Endometrial microvascular endothelial cells (primary cell): ENCODE measurements around the gene APLN. TPM values are rescaled to one million over a fixed set of nuclear protein-coding genes. Genes with fewer than 3 reads are reported as not detected.

Experiments
- in situ Hi-C: cut with HindIII; loops from 2 replicates; pipeline ENCODE4 v1.10.0; 2017; ENCODE audit warnings: low sequenced_read_pairs, low pct_unique_long_range_greater_than_20kb; ENCODE audit errors: inconsistent ontology term
- total RNA-seq: library from RNA; depleted of rRNA; stranded (reverse); fragments of >200 nt; gene quantifications from one replicate; pipeline ENCODE4 v1.2.3, GENCODE V29; 2015; ENCODE audit errors: inconsistent ontology term

The APLN gene
- total RNA-seq, 1 donor from 2014 or later = 348 TPM

DNA sequence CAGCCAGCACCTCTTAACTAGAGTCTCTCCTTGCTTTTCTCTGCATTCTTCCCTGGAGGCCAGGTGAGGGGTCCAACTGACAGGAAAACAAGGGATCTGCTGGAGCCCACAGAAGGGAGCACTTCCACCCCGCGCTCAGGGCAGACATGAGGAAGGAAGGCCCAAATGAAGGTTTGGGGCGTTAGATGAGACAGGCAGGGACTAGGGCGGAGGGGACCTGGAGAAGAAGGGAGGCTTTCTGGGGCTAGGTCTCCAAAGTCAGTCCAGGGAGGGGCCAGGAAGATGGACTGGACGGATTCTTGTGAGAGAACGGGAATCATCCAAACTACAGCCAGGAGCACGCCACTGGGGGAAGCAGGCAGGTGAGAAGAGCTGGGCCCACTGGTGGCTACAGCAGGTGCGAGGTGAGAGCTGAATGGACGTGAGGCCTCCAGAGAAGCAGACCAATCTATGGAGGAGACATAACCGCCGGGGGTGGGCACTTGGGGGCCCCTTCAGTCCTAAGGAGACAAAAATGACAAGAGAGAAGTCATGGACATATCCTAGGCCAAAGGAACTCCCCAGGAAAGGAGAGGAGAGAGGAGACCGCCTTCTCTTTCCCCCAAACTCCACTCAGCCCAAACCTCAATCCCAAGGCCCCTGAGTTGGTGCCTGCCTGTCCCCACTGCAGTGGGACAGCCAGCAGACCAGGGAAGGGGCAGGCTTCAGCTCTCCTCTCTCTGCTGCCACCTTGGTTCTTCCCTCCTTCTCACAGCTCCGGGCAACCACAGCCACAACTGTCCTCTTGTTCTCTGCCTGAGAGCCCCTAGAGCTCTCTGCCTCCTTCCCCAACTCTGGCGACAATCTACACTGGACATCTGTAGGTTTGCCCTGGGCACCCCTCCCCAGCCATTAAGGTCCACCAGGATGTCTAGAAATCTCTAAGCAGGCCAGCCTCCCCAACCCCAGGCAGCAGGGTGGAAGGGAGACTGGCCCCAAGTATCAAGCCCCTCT, 7.0 kb downstream of the APLN start:
- in situ Hi-C loops = no loop called here

DNA sequence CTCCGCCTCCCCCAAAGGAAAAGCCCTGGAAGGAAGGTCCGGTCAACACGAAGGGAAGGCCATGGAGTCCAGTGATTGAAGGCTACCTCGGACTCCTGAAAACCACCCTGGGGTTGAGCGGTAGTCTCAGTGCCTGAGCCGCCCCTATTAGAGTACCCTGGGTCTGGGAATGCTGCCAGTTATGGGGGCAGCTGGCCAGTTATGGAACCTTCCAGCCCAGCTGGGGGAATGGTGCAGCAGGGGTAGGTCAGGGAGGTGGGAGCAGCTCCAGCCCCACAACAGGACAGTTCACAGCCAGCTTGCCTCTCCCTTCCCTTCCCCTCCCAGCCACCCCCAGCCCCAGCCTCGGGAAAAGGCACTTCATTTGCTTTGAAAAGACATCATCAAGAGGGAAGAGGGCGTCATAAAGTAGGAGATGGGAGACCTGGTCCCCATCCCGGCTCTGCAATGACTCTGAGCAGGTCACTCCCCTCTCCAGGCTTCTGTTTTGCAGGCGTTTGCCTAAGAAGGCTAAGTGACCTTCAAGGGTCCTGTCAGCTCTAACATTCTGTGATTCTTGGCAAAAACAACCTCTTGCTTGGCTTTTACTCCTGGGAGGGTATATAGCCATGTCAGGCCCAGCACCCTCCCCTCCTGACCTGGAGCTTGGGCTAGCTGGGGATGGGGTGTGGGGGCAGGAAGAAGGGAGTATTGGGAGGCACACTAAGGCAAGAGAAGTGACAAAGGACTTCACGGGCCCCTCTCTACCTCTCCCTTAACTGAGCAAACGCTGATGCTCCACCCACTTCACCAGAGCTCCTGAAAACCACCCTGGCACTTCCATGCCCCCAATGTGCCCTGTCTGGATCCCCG, 8.0 kb downstream of the APLN start:
- in situ Hi-C loops = no loop called here

DNA sequence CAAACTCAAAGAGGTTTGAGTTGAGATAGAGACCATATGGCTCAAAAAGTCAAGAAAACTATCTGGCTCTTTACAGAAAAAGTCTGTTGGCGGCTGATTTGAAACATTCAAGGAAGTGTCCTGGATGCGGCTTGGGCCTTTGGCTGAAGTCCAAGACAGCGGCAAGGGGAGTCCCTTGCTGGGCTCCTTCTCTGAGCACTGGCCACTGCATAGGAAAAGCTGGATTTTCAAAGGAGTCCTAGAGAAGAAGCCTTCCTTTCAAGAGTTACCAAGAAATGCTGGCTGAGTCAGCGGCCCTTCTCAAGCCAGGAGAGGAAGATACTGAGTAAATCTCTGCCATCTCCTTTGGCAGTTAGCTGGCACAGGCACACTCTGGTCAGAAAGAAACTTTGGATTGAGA, 12.1 kb downstream of the APLN start:
- in situ Hi-C loops = no loop called here

DNA sequence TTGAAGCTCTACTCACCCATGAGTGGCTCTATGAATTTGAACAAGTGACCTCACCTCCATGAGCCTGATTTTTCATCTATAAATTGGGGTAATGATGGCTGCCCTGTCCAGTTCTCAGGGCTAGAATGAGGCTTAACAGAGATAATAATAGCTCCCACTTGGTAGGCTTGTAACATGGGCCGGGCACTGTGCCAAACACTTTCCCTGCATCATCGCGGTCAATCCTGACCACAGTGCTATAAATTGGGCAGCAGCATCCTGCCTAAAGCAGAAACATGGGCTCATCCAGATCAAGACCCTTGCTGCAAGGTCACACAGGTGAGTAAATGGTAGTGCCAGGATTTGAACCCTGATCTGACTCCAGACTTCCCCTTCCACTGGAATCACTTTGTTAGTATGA, 12.8 kb downstream of the APLN start:
- in situ Hi-C loops = no loop called here

DNA sequence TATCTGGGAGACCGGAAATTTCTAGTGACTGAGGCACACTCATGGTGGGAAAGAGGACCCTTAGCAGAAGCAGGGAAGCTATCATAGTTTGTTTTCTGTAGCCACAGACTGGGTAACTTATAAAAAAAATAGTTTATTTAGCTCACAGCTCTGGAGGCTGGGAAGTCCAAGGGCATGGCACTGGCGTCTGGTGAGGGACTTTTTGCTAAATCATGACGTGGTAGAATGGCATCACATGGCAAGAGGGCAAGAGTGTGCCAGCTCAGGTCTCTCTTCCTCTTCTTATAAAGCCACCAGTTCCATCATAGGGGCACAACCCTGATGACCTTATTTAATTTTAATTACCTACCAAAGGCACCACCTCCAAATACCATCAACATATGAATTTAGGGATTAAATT, 13.3 kb downstream of the APLN start:
- in situ Hi-C loops = no loop called here

DNA sequence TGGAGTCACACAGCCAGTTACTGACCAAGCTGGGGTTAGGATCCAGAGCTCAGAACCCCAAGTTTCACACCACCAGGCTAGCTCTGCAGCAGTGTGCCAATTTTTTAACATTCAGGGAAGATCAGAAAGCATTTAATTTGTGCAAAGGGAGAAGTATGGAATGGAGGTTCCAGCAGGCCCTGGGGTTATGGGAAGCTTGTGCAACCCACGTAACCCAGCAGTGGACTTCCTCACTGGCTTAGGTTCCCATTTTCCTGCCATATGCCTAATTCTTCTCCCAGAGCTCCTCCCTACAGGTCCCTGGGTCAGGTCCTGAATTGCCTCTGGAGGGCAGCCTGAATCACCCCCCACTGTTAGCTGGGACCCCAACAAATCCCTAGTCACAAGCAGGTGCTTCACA, 14.0 kb downstream of the APLN start:
- in situ Hi-C loops = no loop called here

DNA sequence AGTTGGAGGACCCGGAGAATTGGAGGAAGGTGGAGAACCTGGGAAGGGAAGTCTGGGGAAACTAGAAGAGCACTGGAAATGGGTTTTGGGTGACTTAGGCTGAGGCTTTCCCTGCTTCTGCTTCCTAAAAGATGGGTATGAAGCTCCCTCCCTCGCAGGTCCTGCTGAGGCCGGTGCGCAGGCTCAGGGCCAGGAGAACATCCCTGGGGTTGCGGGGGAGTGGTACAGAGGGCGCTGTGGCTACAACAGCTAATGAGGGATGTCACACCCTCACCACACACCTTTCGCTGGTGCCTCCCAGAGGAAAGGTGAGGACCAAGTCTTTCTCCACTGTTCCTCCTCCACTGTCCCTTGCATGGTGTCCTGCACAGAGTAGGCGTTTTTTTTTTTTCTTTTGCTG, 15.8 kb downstream of the APLN start:
- in situ Hi-C loops = no loop called here

DNA sequence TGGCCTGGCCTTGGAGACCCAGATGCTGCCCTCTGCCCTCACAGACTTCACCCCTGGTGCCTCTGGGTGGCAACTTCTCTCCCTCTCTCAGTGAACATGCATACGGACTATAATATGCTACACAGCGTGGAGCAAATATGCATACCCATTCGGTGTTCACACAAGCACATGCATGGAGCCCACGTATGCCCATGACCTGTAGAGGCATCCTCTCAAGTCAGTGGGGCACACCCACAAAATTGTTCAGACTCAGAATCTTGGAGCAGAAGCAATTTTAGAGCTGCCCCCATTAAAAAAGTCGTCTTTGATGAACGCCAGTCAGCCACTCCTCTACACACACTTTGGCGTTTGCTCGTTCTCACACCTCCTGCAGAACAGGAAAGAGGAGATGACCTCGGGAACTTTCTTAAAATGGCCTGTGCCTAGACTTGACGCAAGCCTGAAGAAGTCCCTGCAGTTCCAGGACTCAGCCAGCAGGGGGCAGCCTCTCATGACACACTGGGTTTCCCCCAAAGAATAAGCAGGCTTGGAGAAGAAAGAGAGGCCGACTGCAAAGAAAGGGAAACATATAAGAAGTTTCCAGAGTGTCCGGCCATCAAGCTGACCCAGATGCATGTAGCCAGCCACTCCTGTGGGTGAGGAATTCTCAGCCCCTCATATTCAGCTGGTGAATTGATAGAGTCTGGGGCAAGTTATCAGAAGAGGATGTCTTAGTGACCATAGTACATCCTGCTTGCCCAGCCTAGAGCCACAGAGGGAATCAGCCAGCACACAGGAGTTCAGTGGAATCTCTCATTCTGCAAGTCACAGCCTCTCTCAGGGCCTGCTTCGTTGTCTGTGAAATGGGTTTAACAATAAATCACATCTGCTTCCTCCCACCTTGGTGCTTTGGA, 17.3 kb downstream of the APLN start:
- in situ Hi-C loops = no loop called here

DNA sequence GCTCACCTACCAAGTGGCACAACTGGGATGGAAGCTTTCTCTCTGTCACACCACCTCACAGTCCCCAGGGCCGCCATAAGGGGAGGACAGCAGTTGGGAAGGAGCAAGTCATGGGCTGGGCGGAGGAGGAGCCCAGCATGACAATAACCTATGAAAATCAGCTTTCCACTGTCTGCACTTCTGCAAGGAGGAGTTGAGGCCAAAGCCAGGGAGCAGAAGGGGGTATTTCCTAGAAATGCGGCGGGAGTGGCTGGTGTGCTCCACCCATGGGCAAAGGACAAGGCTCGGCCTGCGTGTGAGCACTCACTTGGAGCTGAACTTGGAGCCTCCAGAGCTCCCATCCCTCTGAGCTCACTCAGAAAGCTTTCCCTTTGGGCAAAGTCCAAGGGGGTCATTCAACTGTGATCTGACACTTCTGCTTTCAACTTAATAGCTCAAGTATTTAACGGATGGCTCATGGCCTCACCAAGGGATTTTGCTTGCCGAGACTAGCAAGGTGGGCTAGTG, 18.5 kb downstream of the APLN start:
- in situ Hi-C loops = no loop called here

DNA sequence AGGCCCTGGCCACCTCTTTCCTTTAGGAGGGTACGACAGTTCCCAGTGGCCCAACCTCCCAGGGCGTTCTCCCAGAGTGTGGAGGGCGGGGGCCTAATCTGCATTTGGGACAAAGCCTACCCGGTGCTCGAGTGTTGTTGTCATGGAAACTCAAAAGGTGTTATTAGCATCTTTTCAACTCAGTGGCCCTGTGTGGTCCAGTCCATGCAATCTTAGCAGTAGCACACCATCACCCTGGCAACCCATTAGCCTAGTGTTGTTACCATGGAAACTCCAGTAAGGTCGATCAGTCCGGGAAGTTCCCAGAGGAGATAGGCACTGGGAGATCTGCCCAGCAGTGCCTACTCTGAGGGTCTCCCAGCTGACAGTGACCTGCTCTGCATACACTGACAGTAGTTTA, 20.2 kb downstream of the APLN start:
- in situ Hi-C loops = no loop called here

DNA sequence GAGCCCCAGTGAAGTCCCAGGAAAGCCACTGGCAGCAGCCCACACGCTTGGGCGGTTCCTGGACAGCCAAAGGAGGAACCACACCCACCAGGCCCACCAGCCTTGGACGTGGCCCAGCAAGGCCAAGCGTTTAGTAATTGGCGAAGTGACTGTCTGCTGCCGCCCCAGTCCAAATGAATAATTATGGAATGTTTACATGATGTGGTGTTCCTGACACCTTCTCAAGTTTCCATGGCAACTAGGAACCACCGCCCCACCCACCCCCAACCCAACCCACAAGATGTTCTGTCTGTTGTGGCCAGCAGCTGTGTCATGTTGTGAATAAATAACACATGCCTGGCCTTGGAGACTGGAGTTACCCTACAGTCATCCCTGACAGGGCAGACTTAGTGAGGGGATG, 22.3 kb downstream of the APLN start:
- in situ Hi-C loops = no loop called here

DNA sequence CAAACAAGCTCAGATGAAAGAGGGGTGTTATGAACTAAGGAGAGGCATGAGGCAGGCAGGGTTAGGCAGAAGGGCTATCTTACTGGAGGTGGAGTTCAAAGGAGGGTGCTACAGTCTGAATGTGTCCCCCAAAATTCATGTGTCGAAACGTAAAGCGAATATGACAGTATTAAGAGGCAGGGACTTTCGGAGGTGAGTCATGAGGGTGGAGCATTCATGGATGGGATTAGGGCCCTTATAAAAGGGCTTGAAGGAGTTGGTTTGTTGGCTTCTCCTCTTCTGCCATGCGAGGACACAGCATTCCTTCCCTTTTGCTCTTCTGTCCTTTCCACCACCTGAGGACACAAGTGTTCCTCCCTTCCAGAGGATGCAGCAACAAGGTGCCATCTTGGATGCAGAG, 22.9 kb downstream of the APLN start:
- in situ Hi-C loops = no loop called here

DNA sequence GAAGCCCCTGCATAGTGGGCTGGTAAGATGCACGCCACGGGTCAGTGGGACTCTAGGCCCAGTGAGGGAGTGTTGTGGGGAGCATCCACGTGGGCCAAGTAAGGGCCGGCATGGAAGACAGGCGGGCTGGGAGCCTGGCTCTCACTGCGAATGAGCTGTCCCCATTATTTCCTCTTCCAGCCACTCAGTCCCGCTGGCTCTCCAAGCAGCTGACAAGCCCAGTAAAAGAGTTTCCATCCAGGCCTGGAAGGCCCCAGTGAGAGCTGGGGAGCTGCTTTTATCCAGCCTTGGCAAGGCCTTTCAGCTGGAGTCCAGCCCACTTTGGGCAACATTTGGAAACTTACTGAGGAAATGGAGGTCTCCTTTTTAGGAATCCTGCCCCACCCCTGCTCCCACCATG, 24.9 kb downstream of the APLN start:
- in situ Hi-C loops = no loop called here

DNA sequence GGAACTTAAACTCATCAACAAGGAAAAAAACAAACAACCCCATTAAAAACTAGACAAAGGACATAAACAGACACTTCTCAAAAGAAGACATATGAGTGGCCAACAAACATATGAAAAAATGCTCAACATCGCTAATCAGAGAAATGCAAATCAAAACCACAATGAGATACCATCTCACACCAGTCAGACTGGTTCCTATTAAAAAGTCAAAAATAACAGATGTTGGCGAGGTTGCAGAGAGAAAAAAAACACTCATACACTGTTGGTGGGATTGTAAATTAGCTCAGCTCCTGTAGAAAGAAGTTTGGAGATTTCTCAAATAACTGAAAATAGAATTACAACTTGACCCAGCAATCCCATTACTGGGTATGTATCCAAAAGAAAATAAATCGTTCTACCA, 28.7 kb downstream of the APLN start:
- in situ Hi-C loops = no loop called here

DNA sequence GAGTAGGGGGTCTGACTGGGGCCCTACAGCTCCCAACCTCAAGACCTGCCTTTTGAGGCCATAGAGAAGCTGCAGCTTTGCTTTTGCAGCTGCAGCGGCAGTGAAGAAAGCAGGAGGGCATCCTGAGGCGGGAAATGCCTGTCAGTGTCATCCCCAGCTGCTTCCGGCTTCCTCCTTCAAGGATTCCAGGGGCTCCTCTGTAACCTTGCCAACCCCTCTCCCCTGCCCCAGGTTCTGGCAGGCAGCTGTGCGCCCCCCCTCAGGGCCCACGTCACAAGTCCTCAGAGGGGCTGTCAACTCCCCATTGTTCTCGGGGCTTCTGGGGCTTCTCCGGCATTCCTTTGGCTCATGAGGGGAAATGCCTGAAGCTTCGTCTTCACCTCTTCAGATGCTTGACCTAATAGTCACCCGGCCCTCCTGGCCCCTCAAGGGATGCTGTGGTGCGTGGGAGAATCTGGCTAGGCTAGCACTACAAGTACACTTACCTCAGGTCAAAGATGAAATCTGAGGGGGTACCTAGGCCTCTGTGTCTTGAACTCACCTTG, 31.9 kb downstream of the APLN start:
- in situ Hi-C loops = no loop called here

DNA sequence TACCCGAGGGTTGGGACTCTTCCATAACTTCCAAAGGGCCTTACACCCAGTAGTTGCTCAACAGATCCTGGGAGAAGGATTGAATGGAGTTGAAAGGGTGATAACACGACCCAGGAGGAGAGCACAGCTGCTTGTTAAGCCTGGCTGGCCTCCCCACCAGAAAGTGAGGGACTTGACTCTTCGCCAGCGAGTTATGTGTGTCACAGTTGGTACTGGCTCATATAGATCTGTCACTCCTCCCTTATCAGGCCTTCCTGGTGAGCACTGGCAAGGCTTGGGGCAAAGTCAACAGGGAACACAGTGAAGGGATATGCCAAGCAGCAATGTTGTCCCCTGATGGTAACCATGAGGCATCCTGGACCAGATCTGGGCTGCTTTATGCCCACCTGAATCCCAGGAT, 35.8 kb downstream of the APLN start:
- in situ Hi-C loops = no loop called here

DNA sequence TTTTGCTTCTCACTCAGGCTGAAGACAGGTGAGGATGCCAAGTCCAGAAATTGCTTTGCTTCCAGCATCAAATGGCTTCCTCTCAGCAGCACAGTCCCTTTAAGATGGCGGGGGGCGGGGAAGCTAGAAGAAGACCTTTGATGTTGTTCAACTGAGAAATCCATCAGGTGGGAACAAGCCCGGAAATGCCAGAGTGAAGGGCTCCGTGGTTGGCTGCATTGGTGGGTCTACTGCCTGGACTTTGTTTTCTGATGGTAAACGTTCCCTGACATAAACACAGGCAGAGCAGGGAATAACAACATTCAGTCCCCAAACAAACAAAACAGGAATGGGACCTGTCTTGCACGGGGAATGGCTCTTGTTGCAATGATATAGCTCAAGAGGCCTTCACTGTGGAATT, 37.3 kb downstream of the APLN start:
- in situ Hi-C loops = no loop called here

DNA sequence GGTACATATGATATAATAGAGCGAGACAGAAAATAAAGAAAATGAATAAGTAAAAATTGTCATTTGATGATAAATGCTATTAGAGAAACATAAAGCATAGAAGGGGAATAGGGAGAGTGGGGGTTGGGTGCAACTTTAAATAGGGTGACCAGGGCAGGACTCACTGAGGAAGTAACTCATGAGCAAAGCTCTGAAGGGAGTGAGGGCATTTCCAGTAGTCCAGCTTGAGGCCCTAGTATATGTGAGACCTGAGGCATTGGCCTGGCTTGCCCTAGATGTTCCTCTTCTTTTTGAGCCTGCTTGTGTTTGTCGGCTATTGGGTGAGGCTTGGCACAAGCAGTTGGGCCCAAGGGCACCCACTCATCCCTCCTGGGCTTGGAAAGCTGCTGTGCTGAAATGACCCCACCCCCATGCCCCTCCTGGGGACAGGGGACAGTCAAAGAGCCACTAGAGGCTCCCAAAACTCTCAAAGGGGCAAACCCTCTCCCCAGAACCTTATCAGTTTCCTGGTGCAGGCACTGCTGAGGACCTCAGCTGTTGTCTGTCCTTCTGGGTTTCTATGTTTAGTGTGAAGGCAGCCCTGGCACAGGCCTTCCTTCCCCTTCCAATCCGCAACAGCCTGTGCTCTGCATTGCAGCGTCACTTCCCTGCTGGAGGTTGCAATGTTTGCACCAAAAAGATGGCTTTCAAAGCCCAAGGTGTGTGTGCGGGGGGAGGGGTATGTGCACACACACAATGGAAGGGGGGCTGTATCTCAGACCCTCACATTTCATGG, 40.1 kb downstream of the APLN start:
- in situ Hi-C loops = no loop called here
